H1 (cell line): ENCODE data around the gene KCNN1. TPM values are rescaled to one million over a fixed set of nuclear protein-coding genes. Genes with fewer than 3 reads are reported as not detected.

ENCODE experiments used
- CTCF ChIA-PET: fragments of 300-600 bp; sonication (Branson Sonifier 250); formaldehyde crosslinking; loops from one replicate; lab custom pipeline; 2021; ENCODE audit not compliant: partially characterized antibody; lab: Charles Lee
- POLR2A ChIA-PET: fragments of 300-600 bp; sonication (Branson Sonifier 250); formaldehyde crosslinking; loops from one replicate; lab custom pipeline; 2021; ENCODE audit warnings: inconsistent platforms; ENCODE audit not compliant: partially characterized antibody; lab: Charles Lee
- DNase-seq, 2 experiments: peaks; one replicate each; pipeline versions ENCODE4 v3.0.0 to v3.0.0-alpha.2; 2010 to 2022; ENCODE audit warnings: low spot score in 2 of 2, low read depth in 1 of 2, mixed read lengths in 1 of 2
- FAIRE-seq: peaks from 2 replicates; lab custom pipeline; 2011; peaks lifted over from hg19 to GRCh38; lab: Jason Lieb, UNC
- H2AFZ ChIP-seq: 2 replicates; pipeline ENCODE4 v1.8.1; 2012; ENCODE audit warnings: low read length, inconsistent platforms
- H2AK5ac ChIP-seq: 2 replicates; pipeline ENCODE4 v1.6.1; 2013; ENCODE audit warnings: low read depth, low read length
- H2BK120ac ChIP-seq: replicated peaks from 2 replicates; pipeline ENCODE3; 2013; ENCODE audit warnings: low read depth, low read length, inconsistent platforms
- H2BK12ac ChIP-seq: 2 replicates; pipeline ENCODE4 v1.6.1; 2013; ENCODE audit warnings: low read depth, low read length
- H2BK15ac ChIP-seq: 2 replicates; pipeline ENCODE4 v1.6.1; 2013; ENCODE audit warnings: low read length
- H2BK20ac ChIP-seq: 2 replicates; pipeline ENCODE4 v1.6.1; 2013; ENCODE audit warnings: low read length
- H2BK5ac ChIP-seq: 2 replicates; pipeline ENCODE4 v1.6.1; 2013; ENCODE audit warnings: low read depth, low read length
- H3K14ac ChIP-seq: 2 replicates; pipeline ENCODE4 v1.6.1; 2013; ENCODE audit warnings: inconsistent platforms; ENCODE audit not compliant: insufficient read length
- H3K18ac ChIP-seq: 2 replicates; pipeline ENCODE4 v1.6.1; 2013; ENCODE audit warnings: low read length; ENCODE audit errors: extremely low read depth
- H3K23ac ChIP-seq: 2 replicates; pipeline ENCODE4 v1.6.1; 2013; ENCODE audit warnings: inconsistent platforms; ENCODE audit not compliant: insufficient read length
- H3K23me2 ChIP-seq: 2 replicates; pipeline ENCODE4 v1.6.1; 2013; ENCODE audit warnings: low read depth, low read length
- H3K27ac ChIP-seq: 2 replicates; pipeline ENCODE4 v1.6.1; 2011; ENCODE audit warnings: low read depth, low read length, inconsistent platforms
- H3K27me3 ChIP-seq, 4 experiments: replicated peaks in 1 of 4; 1 replicate in 1 of 4; 2 replicates in 3 of 4; pipeline versions ENCODE4 v1.6.1 to v1.8.1; 2011 to 2013; ENCODE audit warnings: low read length in 3 of 4, mild to moderate bottlenecking in 3 of 4, inconsistent platforms in 2 of 4, mixed read lengths in 2 of 4, moderate library complexity in 1 of 4; ENCODE audit not compliant: control insufficient read depth in 3 of 4, insufficient read depth in 3 of 4; ENCODE audit errors: extremely low read depth in 1 of 4
- H3K36me3 ChIP-seq, 4 experiments: 2 replicates each; pipeline versions ENCODE4 v1.6.1 to v1.8.1; 2011 to 2013; ENCODE audit warnings: mild to moderate bottlenecking in 4 of 4, low read length in 3 of 4, moderate library complexity in 2 of 4, control low read depth in 1 of 4, inconsistent platforms in 1 of 4; ENCODE audit not compliant: insufficient read depth in 4 of 4, control insufficient read depth in 2 of 4
- H3K4ac ChIP-seq: replicated peaks from 2 replicates; pipeline ENCODE3; 2013; ENCODE audit warnings: low read length, low read depth, mixed read lengths, inconsistent platforms; ENCODE audit not compliant: insufficient read length
- H3K4me1 ChIP-seq, 4 experiments: replicated peaks in 1 of 4; 1 replicate in 1 of 4; 2 replicates in 3 of 4; pipeline versions ENCODE4 v1.6.1 to v1.8.1; 2011 to 2013; ENCODE audit warnings: low read length in 3 of 4, inconsistent platforms in 2 of 4, mixed read lengths in 1 of 4; ENCODE audit not compliant: insufficient read depth in 4 of 4, control insufficient read depth in 3 of 4
- H3K4me2 ChIP-seq, 2 experiments: 2 replicates each; pipeline versions ENCODE4 v1.6.1 to v1.8.1; 2011 to 2013; ENCODE audit warnings: low read depth in 2 of 2, low read length in 2 of 2, control low read depth in 1 of 2, inconsistent platforms in 1 of 2, mild to moderate bottlenecking in 1 of 2; ENCODE audit not compliant: insufficient read depth in 1 of 2
- H3K4me3 ChIP-seq, 4 experiments: fragments of 200-600, 300-600 bp in 1 of 4; sonication (generic), shearing (Covaris generic), sonication (Bioruptor Twin) in 1 of 4; 2 replicates each; pipeline versions ENCODE4 v1.5.1 to v1.8.1; 2011 to 2016; ENCODE audit warnings: low read length in 4 of 4, low read depth in 3 of 4, control low read depth in 2 of 4, inconsistent platforms in 2 of 4, mild to moderate bottlenecking in 2 of 4, mixed read lengths in 1 of 4, moderate library complexity in 1 of 4; ENCODE audit not compliant: insufficient read depth in 2 of 4; ENCODE audit errors: extremely low read depth in 1 of 4
- H3K56ac ChIP-seq: replicated peaks from 2 replicates; pipeline ENCODE3; 2013; ENCODE audit warnings: low read depth, mild to moderate bottlenecking, mixed read lengths, low read length, inconsistent platforms; ENCODE audit not compliant: insufficient read length
- H3K79me1 ChIP-seq: 2 replicates; pipeline ENCODE4 v1.6.1; 2013; ENCODE audit warnings: low read depth, low read length, control low read depth
- H3K79me2 ChIP-seq, 2 experiments: 2 replicates each; pipeline versions ENCODE4 v1.6.1 to v1.8.1; 2012 to 2013; ENCODE audit warnings: low read length in 2 of 2, mild to moderate bottlenecking in 2 of 2, inconsistent platforms in 1 of 2; ENCODE audit not compliant: insufficient read depth in 2 of 2, control insufficient read depth in 1 of 2
- H3K9ac ChIP-seq, 4 experiments: replicated peaks in 1 of 4; 1 replicate in 1 of 4; 2 replicates in 3 of 4; pipeline versions ENCODE4 v1.6.1 to v1.8.1; 2011 to 2013; ENCODE audit warnings: low read depth in 3 of 4, low read length in 3 of 4, control low read depth in 2 of 4, mild to moderate bottlenecking in 2 of 4, moderate library complexity in 2 of 4, inconsistent platforms in 1 of 4; ENCODE audit errors: extremely low read depth in 1 of 4
- H3K9me3 ChIP-seq, 2 experiments: 2 replicates each; pipeline versions ENCODE4 v1.6.1 to v1.8.1; 2012 to 2013; ENCODE audit warnings: mild to moderate bottlenecking in 2 of 2, moderate library complexity in 2 of 2, control low read depth in 1 of 2, inconsistent platforms in 1 of 2, low read depth in 1 of 2, low read length in 1 of 2, mixed read lengths in 1 of 2; ENCODE audit not compliant: insufficient read depth in 2 of 2
- H4K20me1 ChIP-seq, 2 experiments: replicated peaks in 1 of 2; 2 replicates each; pipeline versions ENCODE3 to v1.8.1; 2011 to 2013; ENCODE audit warnings: inconsistent platforms in 2 of 2, low read length in 2 of 2, mild to moderate bottlenecking in 1 of 2; ENCODE audit not compliant: insufficient read depth in 2 of 2, control insufficient read depth in 1 of 2
- H4K5ac ChIP-seq: 2 replicates; pipeline ENCODE4 v1.6.1; 2013; ENCODE audit warnings: low read length, low read depth, mixed read lengths, inconsistent platforms; ENCODE audit not compliant: insufficient read length
- H4K8ac ChIP-seq: 2 replicates; pipeline ENCODE4 v1.8.0; 2013; ENCODE audit warnings: mild to moderate bottlenecking, moderate library complexity, low read length, inconsistent platforms; ENCODE audit not compliant: insufficient read depth; ENCODE audit errors: extremely low read depth
- H4K91ac ChIP-seq: replicated peaks from 2 replicates; pipeline ENCODE3; 2013; ENCODE audit warnings: low read length, mixed read lengths, inconsistent platforms; ENCODE audit not compliant: insufficient read length
- BRCA1 ChIP-seq: IDR thresholded peaks from 2 replicates; pipeline ENCODE4 v1.6.1; 2012; ENCODE audit warnings: low read depth, low read length, improper control_type of control experiment
- CEBPB ChIP-seq: IDR thresholded peaks from 2 replicates; pipeline ENCODE4 v1.6.1; 2012; ENCODE audit warnings: low read depth, low read length
- CHD1 ChIP-seq: IDR thresholded peaks from 2 replicates; pipeline ENCODE4 v1.6.1; 2012; ENCODE audit warnings: low read depth, low read length, improper control_type of control experiment
- SIX5 ChIP-seq: IDR thresholded peaks from 2 replicates; pipeline ENCODE4 v1.6.1; 2011; ENCODE audit warnings: mild to moderate bottlenecking, low read depth, low read length
- TBP ChIP-seq: IDR thresholded peaks from 2 replicates; pipeline ENCODE4 v1.6.1; 2011; ENCODE audit warnings: low read depth, low read length, improper control_type of control experiment
- USF2 ChIP-seq: IDR thresholded peaks from 2 replicates; pipeline ENCODE4 v1.6.1; 2011; ENCODE audit warnings: low read length, improper control_type of control experiment
- WGBS, 2 experiments: shearing (Covaris generic) in 1 of 2; methylation state at CpG; one replicate each; pipeline versions ENCODE4 v1.1.6 to v1.1.7; 2013 to 2015; ENCODE audit warnings: low lambda C conversion rate in 2 of 2, mixed read lengths in 2 of 2, inconsistent platforms in 1 of 2, low coverage in 1 of 2, missing lambda C conversion rate in 1 of 2; ENCODE audit not compliant: insufficient replicate concordance in 2 of 2, insufficient coverage in 1 of 2, insufficient read length in 1 of 2; ENCODE audit errors: extremely low coverage in 1 of 2, missing lambda C conversion rate in 1 of 2; 5-methylcytosine and 5-hydroxymethylcytosine counted together
- polyA plus RNA-seq, 7 experiments: library from polyadenylated mRNA; depleted of rRNA in 3 of 7; stranded (reverse) in 5 of 7; unstranded in 2 of 7; fragments of >200 nt in 5 of 7; fragments of 200-250 nt in 2 of 7; gene quantifications; 1 replicate in 5 of 7; 2 replicates in 1 of 7; 4 replicates in 1 of 7; pipeline versions ENCODE4 v1.2.1 to v1.2.3, GENCODE V29; 2011 to 2013; ENCODE audit warnings: missing spikeins in 2 of 7, mixed read lengths in 2 of 7
- total RNA-seq: library from RNA; stranded (reverse); fragmentation: NEBNext Ultra II Directional; extraction: Animal tissue kit (Norgen Biotek cat#: 25700); gene quantifications from 2 replicates; pipeline ENCODE4 v1.2.1, GENCODE V29; 2021
- TF ChIP-seq, protein P1 (sequence below): IDR thresholded peaks from 2 replicates; pipeline ENCODE4 v1.6.1; 2012; ENCODE audit warnings: inconsistent platforms

Gene KCNN1
- total and polyA plus RNA-seq, 2 of the 8 experiments (the other 6 are each of a cell fraction or from before 2014, with no cell fraction given), result 11.0 to 12.5 TPM

DNA sequence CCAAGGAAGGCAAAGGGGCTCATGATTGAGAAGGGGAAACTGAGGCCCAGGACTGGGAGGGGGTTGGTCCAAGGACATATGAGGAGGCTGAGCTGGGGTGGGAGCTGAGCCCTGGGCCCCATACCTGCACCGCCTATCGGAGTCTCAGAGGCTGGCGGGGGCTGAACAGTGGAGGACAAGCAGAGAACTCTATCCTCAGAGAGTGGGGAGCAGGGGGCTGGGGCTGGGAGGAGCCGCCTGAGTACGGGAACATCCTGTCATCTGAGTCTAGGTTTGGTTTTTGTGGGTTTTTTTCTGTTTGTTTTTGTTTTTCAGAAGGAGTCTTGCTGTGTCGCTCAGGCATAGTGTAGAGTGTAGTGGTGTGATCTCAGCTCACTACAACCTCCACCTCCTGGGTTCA, 47.3 kb downstream of the KCNN1 start:
- Histone ChIP-seq H3K14ac (no peak overlapping the region), H3K79me1 (no peaks in the 10 kb centered on the region), H3K4me3 (no peak overlapping the region), H3K9me3 (no peaks in the 10 kb centered on the region), H3K23me2 (no peaks in the 10 kb centered on the region), H4K91ac (no peak overlapping the region), H2BK12ac (no peak overlapping the region), H3K27me3 (no peaks in the 10 kb centered on the region; a peak in 1 of 7 replicates), H4K8ac (no peak overlapping the region), H2BK20ac (no peak overlapping the region), H2BK120ac (no peak overlapping the region), H3K79me2 (no peaks in the 10 kb centered on the region), H2BK5ac (no peak overlapping the region), H3K9ac (no peak overlapping the region), H3K36me3 (peaks cover 0 to 2% (median 0%) of the 10 kb centered on the region in 4 experiments; a peak in 1 of 8 replicates), H3K4me2 (no peak overlapping the region), H2AK5ac (no peak overlapping the region), H3K27ac (no peak overlapping the region), H4K5ac (no peak overlapping the region), H3K56ac (no peak overlapping the region), H3K23ac (no peak overlapping the region), H3K18ac (no peak overlapping the region), H2BK15ac (no peak overlapping the region), H2AFZ (no peak overlapping the region), H3K4me1 (no peaks in the 10 kb centered on the region), H3K4ac (no peak overlapping the region), H4K20me1 (no peaks in the 10 kb centered on the region)
- CTCF ChIA-PET, result interaction anchor here (0.8 to 1.1 kb wide), 2 partner anchors 11 to 12 kb away, joined by 3 to 4 read pairs; no protein-coding TSS in a partner anchor
- FAIRE-seq (no peak), DNase-seq (no peak)
- TF ChIP-seq BRCA1 (no peak), TBP (no peak), USF2 (no peak), CHD1 (no peak), CEBPB (no peak), SIX5 (no peak)
- TF ChIP-seq, protein P1, sequence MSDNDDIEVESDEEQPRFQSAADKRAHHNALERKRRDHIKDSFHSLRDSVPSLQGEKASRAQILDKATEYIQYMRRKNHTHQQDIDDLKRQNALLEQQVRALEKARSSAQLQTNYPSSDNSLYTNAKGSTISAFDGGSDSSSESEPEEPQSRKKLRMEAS, result no peak
- POLR2A ChIA-PET, result interaction anchor here (0.6 to 1.1 kb wide), 2 partner anchors 18 to 267 kb away, joined by 3 to 5 read pairs; partner anchors contain the start of gene JUND
- WGBS, 2 experiments, result 73% methylated on average over 3 of the region's 6 CpGs; no CpG with 5 or more reads in 1 of the 2 experiments
